ENCODE data around the gene UMOD. TPM values are rescaled to one million over a fixed set of nuclear protein-coding genes. Genes with fewer than 3 reads are reported as not detected.

UMOD gene
- total RNA-seq, 1 experiment from 2014 or later, result not detected

- BruUV-seq (replicated peaks), result no TSS peak
- H3K27ac ChIP-seq, result no peak within 1 kb of the TSS
- H3K4me2 ChIP-seq, result no peak within 1 kb of the TSS
- no peaks in the 10 kb centered on the region for H3K36me3 ChIP-seq (ENCODE audit: low read depth)
- no peaks in the 10 kb centered on the region for H3K79me2 ChIP-seq (ENCODE audit: low read depth)
- H3F3A ChIP-seq (ENCODE audit: insufficient read depth, low read depth), result no peaks in the 10 kb centered on the region
- no peaks in the 10 kb centered on the region for H3K9me3 ChIP-seq (ENCODE audit: insufficient read depth, low read depth)
- no peaks in the 10 kb centered on the region for H4K20me1 ChIP-seq (ENCODE audit: insufficient read depth)
- TF ChIP-seq, protein P1, sequence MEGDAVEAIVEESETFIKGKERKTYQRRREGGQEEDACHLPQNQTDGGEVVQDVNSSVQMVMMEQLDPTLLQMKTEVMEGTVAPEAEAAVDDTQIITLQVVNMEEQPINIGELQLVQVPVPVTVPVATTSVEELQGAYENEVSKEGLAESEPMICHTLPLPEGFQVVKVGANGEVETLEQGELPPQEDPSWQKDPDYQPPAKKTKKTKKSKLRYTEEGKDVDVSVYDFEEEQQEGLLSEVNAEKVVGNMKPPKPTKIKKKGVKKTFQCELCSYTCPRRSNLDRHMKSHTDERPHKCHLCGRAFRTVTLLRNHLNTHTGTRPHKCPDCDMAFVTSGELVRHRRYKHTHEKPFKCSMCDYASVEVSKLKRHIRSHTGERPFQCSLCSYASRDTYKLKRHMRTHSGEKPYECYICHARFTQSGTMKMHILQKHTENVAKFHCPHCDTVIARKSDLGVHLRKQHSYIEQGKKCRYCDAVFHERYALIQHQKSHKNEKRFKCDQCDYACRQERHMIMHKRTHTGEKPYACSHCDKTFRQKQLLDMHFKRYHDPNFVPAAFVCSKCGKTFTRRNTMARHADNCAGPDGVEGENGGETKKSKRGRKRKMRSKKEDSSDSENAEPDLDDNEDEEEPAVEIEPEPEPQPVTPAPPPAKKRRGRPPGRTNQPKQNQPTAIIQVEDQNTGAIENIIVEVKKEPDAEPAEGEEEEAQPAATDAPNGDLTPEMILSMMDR (conservative IDR thresholded peaks at IDR 0.05), result no peak
- TF ChIP-seq EZH2 (IDR thresholded peaks at IDR 0.05; ENCODE audit: low read depth), result no peak
- H3K4me3 ChIP-seq, result no peak within 1 kb of the TSS
- POLR2A ChIA-PET (ENCODE audit: unreplicated experiment), result no interaction called here
- no peaks in the 10 kb centered on the region for H3K4me1 ChIP-seq (replicated peaks; ENCODE audit: insufficient read depth)
- no peak within 1 kb of the TSS for H2AFZ ChIP-seq
- no peaks in the 10 kb centered on the region for H3K9me2 ChIP-seq (ENCODE audit: insufficient read depth)
- intact Hi-C loops (cut with micrococcal nuclease; ENCODE audit: unreplicated experiment), result no loop called here
- CTCF ChIA-PET, result no interaction called here
- peaks cover 11% of the 10 kb centered on the region; the same call in 1 of the 2 replicates for H3K27me3 ChIP-seq (ENCODE audit: insufficient read depth, low read depth)
- DNase-seq, result no peak
These were observed 25.0 kb downstream of the UMOD start, which contains the start of gene GP2 for GRCh38 chr16:20327444-20328041. Gene GP2 (minus strand): TSS chr16:20327513. CDS start chr16:20326431, 1,082 bp downstream.

GRCh38 chr16:20326321-20326720, 26.2 kb downstream of the UMOD start:
- H3K4me3 ChIP-seq, result no peak overlapping the region
- no peaks in the 10 kb centered on the region for H4K20me1 ChIP-seq (ENCODE audit: insufficient read depth)
- H3K9me2 ChIP-seq (ENCODE audit: insufficient read depth), result no peaks in the 10 kb centered on the region
- H3K79me2 ChIP-seq (ENCODE audit: low read depth), result no peaks in the 10 kb centered on the region
- POLR2A ChIA-PET (ENCODE audit: unreplicated experiment), result no interaction called here
- no peaks in the 10 kb centered on the region for H3K36me3 ChIP-seq (ENCODE audit: low read depth)
- DNase-seq, result no peak
- TF ChIP-seq, protein P1 (conservative IDR thresholded peaks at IDR 0.05), result no peak
- no peak for TF ChIP-seq EZH2 (IDR thresholded peaks at IDR 0.05; ENCODE audit: low read depth)
- H3K9me3 ChIP-seq (ENCODE audit: insufficient read depth, low read depth), result no peaks in the 10 kb centered on the region
- H3K27ac ChIP-seq, result no peak overlapping the region
- H3K4me2 ChIP-seq, result no peak overlapping the region
- H3F3A ChIP-seq (ENCODE audit: insufficient read depth, low read depth), result no peaks in the 10 kb centered on the region
- H2AFZ ChIP-seq, result no peak overlapping the region
- BruUV-seq (replicated peaks), result no TSS peak
- H3K4me1 ChIP-seq (replicated peaks; ENCODE audit: insufficient read depth), result no peaks in the 10 kb centered on the region
- CTCF ChIA-PET, result no interaction called here
- intact Hi-C loops (cut with micrococcal nuclease; ENCODE audit: unreplicated experiment), result no loop called here
- peaks cover 11% of the 10 kb centered on the region; the same call in 1 of the 2 replicates for H3K27me3 ChIP-seq (ENCODE audit: insufficient read depth, low read depth)

GRCh38 chr16:20325005-20325404, 27.5 kb downstream of the UMOD start:
- BruUV-seq (replicated peaks), result no TSS peak
- POLR2A ChIA-PET (ENCODE audit: unreplicated experiment), result no interaction called here
- TF ChIP-seq EZH2 (IDR thresholded peaks at IDR 0.05; ENCODE audit: low read depth), result no peak
- TF ChIP-seq, protein P1 (conservative IDR thresholded peaks at IDR 0.05), result no peak

More at GRCh38 chr16:20325005-20325404, 27.5 kb downstream of the UMOD start:
- CTCF ChIA-PET, result no interaction called here
- no peaks in the 10 kb centered on the region for H3F3A ChIP-seq (ENCODE audit: insufficient read depth, low read depth)
- no peaks in the 10 kb centered on the region for H3K4me1 ChIP-seq (replicated peaks; ENCODE audit: insufficient read depth)
- DNase-seq, result no peak
- H3K27ac ChIP-seq, result no peak overlapping the region
- H3K9me3 ChIP-seq (ENCODE audit: insufficient read depth, low read depth), result no peaks in the 10 kb centered on the region
- no peaks in the 10 kb centered on the region for H3K9me2 ChIP-seq (ENCODE audit: insufficient read depth)
- no peaks in the 10 kb centered on the region for H3K36me3 ChIP-seq (ENCODE audit: low read depth)
- no peaks in the 10 kb centered on the region for H4K20me1 ChIP-seq (ENCODE audit: insufficient read depth)
- no peak overlapping the region for H3K4me2 ChIP-seq
- H3K4me3 ChIP-seq, result no peak overlapping the region
- intact Hi-C loops (cut with micrococcal nuclease; ENCODE audit: unreplicated experiment), result no loop called here
- peaks cover 11% of the 10 kb centered on the region; the same call in 1 of the 2 replicates for H3K27me3 ChIP-seq (ENCODE audit: insufficient read depth, low read depth)
- no peak overlapping the region for H2AFZ ChIP-seq
- no peaks in the 10 kb centered on the region for H3K79me2 ChIP-seq (ENCODE audit: low read depth)
